ENCODE measurements around the gene SPAM1.

DNA sequence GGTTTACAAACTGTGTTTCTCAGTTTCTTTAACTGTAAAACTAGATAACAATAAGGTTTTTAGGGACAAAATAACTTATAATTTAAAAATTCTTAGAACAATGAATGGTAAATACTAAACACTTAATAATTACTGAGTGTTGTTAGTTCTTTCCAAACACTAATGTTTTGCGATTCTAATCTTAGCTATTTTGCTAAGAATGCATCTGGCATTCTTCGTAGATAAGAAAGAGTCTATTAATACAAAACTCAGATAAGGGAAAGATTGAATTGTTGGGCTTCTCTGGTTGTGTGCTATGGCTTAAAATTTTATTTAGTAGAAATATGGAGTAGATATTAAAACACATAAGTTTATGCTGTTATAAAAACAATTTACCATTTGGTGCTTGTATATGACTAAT is 62.4 kb downstream of the SPAM1 start:
- TF ChIP-seq, protein P1, sequence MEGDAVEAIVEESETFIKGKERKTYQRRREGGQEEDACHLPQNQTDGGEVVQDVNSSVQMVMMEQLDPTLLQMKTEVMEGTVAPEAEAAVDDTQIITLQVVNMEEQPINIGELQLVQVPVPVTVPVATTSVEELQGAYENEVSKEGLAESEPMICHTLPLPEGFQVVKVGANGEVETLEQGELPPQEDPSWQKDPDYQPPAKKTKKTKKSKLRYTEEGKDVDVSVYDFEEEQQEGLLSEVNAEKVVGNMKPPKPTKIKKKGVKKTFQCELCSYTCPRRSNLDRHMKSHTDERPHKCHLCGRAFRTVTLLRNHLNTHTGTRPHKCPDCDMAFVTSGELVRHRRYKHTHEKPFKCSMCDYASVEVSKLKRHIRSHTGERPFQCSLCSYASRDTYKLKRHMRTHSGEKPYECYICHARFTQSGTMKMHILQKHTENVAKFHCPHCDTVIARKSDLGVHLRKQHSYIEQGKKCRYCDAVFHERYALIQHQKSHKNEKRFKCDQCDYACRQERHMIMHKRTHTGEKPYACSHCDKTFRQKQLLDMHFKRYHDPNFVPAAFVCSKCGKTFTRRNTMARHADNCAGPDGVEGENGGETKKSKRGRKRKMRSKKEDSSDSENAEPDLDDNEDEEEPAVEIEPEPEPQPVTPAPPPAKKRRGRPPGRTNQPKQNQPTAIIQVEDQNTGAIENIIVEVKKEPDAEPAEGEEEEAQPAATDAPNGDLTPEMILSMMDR (IDR thresholded peaks at IDR 0.05) = no peak
- TF ChIP-seq POLR2A (IDR thresholded peaks at IDR 0.05) = no peak

Data from Peyer's patch (tissue), 4 donors.